HT1080 (cell line): ENCODE measurements around the gene XNDC1N. TPM values are rescaled to one million over a fixed set of nuclear protein-coding genes. Genes with fewer than 3 reads are reported as not detected.
A peak's percentile ranks its signal among the peaks of the same experiment; 100 is the strongest.
"Not testable (repeated sequence)": the region's sequence is repeated elsewhere in the genome, so short reads cannot be mapped to it uniquely, and the experiment has no call there.

ENCODE experiments used
- DNase-seq: peaks from one replicate; pipeline ENCODE4 v3.0.0-alpha.2; 2015; ENCODE audit warnings: low read depth
- total RNA-seq: library from RNA; depleted of rRNA; stranded (reverse); fragments of >200 nt; shearing (Covaris generic); gene quantifications from 2 replicates; pipeline ENCODE4 v1.2.3, GENCODE V29; 2014

The XNDC1N gene
- total RNA-seq, 1 experiment from 2014 or later: 4.8 TPM

DNA sequence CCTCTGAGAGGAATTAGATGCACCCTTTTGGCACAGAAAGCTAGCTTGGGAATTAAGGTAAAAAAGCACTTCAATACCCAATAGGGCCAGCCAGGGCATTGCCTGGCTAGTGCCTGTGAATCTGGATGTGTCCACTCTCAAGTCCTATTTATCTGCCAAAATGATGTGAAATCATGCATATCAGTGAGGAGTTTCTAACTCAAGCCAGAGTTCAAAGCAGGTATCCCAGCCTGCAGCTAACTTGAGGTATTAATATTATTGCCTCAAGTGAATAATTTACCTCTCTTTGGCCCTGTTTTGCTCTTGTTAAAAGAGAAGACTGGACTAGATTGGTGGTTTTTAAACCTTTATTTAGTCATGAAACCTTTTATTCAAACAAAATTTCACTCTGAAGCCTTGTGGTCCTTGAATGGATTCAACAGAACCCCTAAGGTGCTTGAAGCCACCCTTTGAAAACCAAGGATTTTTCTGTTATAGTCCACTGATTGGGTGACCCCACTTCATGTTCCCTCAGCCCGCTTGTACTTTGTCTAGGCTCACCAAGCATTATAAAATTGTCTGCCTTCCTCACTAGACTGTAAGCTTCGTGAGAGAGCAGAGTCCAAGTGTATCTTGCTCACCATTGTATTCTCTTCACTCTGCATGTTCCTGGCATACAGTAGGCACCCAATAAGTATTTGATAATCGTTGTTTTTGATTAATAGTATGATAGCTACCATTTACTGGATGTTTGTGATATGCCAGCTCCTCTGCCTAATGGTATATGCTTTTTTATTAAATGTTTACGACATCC is 4.9 kb upstream of the XNDC1N start:
- no peak for DNase-seq

DNA sequence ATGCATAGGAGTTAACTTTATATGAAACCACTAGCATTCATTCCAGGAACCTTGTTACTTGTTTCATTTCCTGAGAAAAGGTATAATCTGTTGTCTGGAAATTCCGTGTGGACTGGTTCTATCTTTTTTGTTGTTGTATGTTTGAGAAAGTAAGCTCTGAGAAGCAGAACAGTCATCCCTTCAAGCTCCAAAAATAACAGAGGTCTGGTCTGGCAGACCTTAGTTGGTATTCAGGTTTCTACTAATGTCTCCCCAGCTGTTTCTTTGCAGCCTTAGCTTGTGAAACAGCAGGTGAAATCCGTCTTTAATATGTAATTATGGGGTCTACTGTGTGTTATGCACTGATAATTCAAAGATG is 2.8 kb upstream of the XNDC1N start:
- DNase-seq: no peak

DNA sequence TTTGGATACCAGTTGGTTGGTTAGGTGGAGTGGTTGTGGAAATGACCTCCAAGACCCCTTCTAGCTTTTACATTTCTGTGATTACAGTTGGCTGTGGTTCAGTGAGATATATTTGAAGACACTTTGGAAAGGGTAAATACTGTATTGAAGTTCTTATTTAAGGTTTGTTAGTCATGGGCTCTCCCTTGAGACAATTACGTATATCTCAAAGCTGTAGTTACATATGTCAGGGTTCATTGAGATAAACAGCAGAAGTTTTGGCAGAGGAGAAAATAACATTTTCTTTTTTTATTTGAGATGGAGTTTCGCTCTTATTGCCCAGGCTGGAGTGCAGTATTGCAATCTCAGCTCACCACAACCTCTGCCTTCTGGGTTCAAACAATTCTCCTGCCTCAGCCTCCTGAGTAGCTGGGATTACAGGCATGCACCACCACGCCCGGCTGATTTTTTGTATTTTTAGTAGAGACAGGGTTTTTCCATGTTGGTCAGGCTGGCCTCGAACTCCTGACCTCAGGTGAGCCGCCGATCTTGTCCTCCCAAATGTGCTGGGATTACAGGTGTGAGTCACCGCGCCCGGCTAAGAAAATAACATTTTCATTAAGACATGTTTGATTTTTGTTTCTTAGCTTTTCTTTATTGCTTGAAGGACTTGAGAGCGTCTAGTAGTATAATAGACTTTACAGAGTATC is 2.3 kb upstream of the XNDC1N start:
- DNase-seq: no peak

DNA sequence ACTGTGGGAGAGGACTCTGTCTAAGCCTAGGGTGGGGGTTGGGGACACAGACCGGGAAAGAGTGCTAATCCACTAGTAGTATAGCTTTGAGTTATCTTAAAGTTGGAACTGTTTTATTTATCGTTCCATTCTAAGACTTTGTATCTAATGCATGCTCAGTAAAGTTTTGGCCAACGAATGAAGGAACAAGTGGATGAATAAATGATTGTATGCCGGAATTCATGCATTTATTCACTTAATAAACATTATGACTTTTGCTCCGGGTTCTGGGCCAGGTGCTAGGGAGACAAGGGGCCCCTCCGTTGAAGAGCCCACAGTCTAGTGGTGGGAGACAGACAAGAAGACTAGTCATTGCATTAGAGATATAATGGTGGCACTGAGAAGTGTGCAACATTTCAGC is 1.1 kb upstream of the XNDC1N start:
- DNase-seq: no peak

GRCh38 chr11:71928737-71929443 is 496 bp upstream of the XNDC1N start, which contains the start of gene RNF121:
Gene RNF121, plus strand, starts transcription at chr11:71929046. Its CDS starts 16 bp downstream, at chr11:71929062.
- peak; percentile 91 for DNase-seq

DNA sequence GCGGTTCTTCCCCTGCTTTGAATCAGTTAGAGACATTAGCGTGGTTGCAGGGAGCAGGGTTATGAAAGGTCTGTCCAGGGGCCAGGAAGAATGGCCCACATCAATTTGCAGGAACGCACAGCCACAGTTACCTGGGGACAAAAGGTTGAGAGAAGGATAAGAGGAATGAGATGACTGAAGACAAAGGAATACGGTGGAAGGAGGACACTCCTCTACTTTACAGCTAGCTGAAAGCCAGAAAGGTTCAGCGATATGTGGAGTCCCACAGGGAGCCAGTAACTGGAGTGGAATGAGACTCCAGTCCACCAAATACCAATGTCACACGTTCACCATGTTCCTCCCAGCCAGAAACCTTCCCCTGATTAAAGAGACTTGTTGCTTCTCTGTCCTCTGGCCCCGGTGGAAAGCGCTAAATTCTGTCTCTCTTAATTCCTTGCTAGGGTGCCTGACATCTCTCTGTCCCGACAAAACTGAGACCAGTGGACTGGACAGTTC is 10.7 kb downstream of the XNDC1N start:
- no peak for DNase-seq

- no peak for DNase-seq
Observed at GRCh38 chr11:71914617-71915189, 13.7 kb downstream of the XNDC1N start.

DNA sequence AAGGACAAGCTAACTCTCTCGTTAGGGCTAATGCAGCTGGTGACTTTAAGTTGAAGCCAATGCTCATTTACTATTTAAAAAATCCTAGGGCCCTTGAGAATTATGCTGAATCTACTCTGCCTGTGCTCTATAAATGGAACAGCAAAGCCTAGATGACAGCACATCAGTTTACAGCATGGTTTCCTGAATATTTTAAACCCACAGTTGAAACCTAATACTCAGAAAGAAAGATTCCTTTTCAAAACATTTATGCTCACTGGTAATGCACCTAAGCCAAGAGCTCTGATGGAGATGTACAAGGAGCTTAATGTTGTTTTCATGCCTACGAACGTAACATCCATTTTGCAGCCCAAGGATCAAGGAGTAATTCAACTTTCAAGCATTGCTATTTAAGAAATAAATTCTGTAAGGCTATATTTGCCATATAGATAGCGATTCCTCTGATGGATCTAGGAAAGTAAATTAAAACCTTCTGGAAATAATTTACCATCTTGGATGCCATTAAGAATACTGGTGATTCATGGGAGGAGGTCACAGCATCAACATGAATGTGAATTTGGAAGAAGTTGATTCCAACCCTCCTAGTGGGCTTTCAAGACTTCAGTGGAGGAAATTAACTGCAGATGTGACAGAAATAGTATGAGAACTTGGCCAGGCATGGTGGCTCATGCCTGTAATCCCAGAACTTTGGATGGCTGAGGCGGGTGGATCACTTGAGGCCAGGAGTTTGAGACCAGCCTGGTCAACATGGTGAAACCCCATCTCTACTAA is 14.5 kb downstream of the XNDC1N start:
- DNase-seq: no peak

DNA sequence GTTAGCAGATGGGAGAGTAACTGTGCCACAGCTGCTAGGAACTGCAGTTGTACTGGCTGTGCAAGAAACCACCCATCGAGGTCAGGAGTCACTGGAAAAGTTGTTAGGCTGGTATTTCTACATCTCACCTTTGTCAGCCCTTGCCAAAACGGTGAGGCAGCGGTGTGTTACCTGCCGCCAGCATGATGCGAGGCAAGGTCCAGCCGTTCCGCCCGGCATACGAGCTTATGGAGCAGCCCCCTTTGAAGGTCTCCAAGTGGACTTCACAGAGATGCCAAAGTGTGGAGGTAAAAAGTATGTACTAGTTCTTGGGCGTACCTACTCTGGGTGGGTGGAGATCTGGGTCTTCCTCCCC is 16.4 kb downstream of the XNDC1N start:
- not testable (repeated sequence) for DNase-seq

GRCh38 chr11:71911321-71911985 is 16.9 kb downstream of the XNDC1N start:
- DNase-seq: not testable (repeated sequence)

DNA sequence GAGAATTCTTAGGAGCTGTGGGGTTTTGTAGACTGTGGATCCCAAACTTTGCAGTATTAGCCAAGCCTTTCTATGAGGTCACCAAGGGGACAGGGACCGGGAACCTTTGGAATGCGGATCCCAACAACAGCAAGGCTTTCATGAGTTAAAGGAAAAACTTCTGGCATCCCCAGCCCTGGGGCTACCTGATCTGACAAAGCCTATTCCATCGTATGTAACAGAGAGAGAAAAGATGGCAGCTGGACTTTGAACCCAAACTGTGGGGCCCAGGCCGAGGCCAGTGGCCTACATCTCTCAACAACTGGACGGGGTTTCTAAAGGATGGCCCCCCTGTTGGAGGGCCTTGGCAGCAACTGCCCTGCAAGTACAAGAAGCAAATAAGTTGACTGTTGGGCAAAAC is 17.6 kb downstream of the XNDC1N start:
- not testable (repeated sequence) for DNase-seq

- DNase-seq: no peak
Observed at GRCh38 chr11:71908218-71908617, 20.2 kb downstream of the XNDC1N start.

DNA sequence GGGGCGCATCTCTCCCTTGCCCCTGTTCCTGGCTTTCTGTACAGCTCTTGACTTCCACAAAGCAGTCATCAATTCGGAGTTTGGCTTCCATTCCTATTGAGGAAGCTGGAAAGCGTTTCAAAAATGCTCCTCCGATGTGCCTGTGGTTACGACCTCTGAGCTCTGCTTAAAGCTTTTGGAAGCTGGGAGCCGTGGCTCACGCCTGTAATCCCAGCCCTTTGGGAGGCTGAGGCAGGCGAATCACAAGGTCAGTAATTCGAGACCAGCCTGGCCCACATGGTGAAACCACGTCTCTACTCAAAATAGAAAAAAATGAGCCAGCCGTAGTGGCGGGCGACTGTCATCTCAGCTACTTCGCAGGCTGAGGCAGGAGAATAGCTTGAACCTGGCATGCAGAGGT is 27.3 kb downstream of the XNDC1N start:
- DNase-seq: peak; percentile 14

GRCh38 chr11:71895961-71896360 is 32.4 kb downstream of the XNDC1N start:
- no peak for DNase-seq

DNA sequence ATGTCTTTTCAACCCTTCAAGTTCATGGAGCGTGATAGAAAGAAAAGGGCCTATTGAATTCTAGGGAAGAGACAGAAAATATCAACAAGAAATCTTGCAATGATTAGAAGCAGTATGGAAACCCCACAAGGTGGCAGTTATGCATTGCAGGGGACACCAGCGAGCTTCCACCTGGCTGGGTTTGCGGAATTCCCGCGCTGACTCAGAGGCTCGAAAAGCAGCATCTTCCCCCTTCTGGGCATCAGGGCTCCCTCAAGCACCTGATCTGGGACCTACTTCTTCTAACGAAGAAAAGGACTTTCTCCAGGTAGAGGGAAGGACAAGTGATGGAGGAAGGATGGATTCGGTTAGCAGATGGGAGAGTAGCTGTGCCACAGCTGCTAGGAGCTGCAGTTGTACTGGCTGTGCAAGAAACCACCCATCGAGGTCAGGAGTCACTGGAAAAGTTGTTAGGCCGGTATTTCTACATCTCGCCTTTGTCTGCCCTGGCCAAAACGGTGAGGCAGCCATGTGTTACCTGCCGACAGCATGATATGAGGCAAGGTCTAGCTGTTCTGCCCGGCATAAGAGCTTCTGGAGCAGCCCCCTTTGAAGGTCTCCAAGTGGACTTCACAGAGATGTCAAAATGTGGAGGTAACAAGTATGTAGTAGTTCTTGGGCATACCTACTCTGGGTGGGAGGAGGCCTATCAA is 39.1 kb downstream of the XNDC1N start:
- DNase-seq: not testable (repeated sequence)

DNA sequence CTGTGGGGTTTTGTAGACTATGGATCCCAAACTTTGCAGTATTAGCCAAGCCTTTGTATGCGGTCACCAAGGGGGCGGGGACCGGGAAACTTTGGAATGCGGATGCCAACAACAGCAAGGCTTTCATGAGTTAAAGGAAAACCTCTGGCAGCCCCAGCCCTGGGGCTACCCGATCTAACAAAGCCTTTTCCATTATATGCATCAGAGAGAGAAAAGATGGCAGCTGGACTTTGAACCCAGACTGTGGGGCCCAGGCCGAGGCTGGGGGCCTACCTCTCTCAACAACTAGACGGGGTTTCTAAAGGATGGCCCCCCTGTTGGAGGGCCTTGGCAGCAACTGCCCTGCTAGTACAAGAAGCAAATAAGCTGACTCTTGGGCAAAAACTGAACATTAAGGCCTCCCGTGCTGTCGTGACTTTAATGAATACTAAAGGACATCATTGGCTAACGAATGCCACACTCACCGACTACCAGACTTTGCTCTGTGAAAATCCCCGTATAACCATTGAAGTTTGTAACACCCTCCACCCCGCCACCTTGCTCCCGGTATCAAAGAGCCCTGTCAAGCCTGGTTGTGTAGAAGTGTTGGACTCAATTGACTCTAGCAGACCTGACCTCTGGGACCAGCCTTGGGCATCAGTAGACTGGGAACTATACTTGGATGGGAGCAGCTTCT is 39.9 kb downstream of the XNDC1N start:
- DNase-seq: not testable (repeated sequence)

DNA sequence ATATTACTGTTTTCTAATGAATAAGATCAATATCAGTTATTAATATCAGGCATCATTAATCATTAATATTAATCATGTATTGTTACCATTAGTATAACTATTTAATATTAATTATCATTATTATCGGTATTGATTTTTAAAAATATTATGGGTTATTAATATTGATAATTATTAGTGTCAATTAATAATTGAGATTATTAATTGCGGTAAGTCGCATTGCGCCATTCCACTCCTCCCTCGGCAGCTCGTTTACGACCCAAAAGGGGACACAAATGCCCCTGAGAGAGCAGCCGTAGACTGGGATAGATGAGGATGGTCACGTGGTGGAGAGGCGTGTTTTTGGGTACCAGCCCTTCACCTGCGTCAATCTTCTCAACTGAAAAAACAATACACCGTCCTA is 42.6 kb downstream of the XNDC1N start:
- not testable (repeated sequence) for DNase-seq
